Keratinocyte (primary cell): ENCODE results near the gene ARL3. TPM values are rescaled to one million over a fixed set of nuclear protein-coding genes. Genes with fewer than 3 reads are reported as not detected.

Source experiments
- DNase-seq: peaks from one replicate; pipeline ENCODE4 v3.0.0-alpha.2; 2011; ENCODE audit warnings: low read depth, missing footprints, low spot score
- FAIRE-seq: peaks from 2 replicates; lab custom pipeline; 2011; peaks lifted over from hg19 to GRCh38; lab: Jason Lieb, UNC
- H2AFZ ChIP-seq: 2 replicates; pipeline ENCODE4 v1.6.0; 2012; ENCODE audit warnings: low read length, control low read depth, inconsistent platforms; ENCODE audit not compliant: control insufficient read depth
- H3K27ac ChIP-seq: 2 replicates; pipeline ENCODE4 v1.5.1; 2011; ENCODE audit warnings: low read length; ENCODE audit not compliant: control insufficient read depth, insufficient read depth
- H3K27me3 ChIP-seq: 3 replicates; pipeline ENCODE4 v1.6.0; 2011; ENCODE audit warnings: low read length; ENCODE audit not compliant: control insufficient read depth, insufficient read depth; ENCODE audit errors: extremely low read depth
- H3K36me3 ChIP-seq, 2 experiments: 2 replicates in 1 of 2; 3 replicates in 1 of 2; pipeline ENCODE4 v1.5.1; 2011; ENCODE audit warnings: low read length in 2 of 2, mild to moderate bottlenecking in 1 of 2; ENCODE audit not compliant: control insufficient read depth in 2 of 2, insufficient read depth in 2 of 2; ENCODE audit errors: extremely low read depth in 1 of 2
- H3K4me1 ChIP-seq: 3 replicates; pipeline ENCODE4 v1.5.1; 2011; ENCODE audit warnings: low read length; ENCODE audit not compliant: control insufficient read depth, insufficient read depth; ENCODE audit errors: extremely low read depth
- H3K4me2 ChIP-seq: 3 replicates; pipeline ENCODE4 v1.6.0; 2011; ENCODE audit warnings: low read depth, low read length; ENCODE audit not compliant: control insufficient read depth, insufficient read depth; ENCODE audit errors: extremely low read depth
- H3K4me3 ChIP-seq, 3 experiments: fragments of 200-600 bp in 1 of 3; sonication (generic) in 1 of 3; 2 replicates in 2 of 3; 3 replicates in 1 of 3; pipeline ENCODE4 v1.5.1; 2011 to 2016; ENCODE audit warnings: low read length in 3 of 3, mild to moderate bottlenecking in 3 of 3, control low read depth in 2 of 3, inconsistent platforms in 1 of 3, low read depth in 1 of 3, mixed read lengths in 1 of 3, mixed run types in 1 of 3, moderate library complexity in 1 of 3; ENCODE audit not compliant: control insufficient read depth in 2 of 3, insufficient read depth in 2 of 3; ENCODE audit errors: extremely low read depth in 1 of 3
- H3K79me2 ChIP-seq: 2 replicates; pipeline ENCODE4 v1.6.0; 2012; ENCODE audit warnings: low read length; ENCODE audit not compliant: control insufficient read depth, insufficient read depth
- H3K9ac ChIP-seq: 3 replicates; pipeline ENCODE4 v1.6.0; 2011; ENCODE audit warnings: low read length; ENCODE audit not compliant: control insufficient read depth, insufficient read depth; ENCODE audit errors: extremely low read depth
- H3K9me1 ChIP-seq: 3 replicates; pipeline ENCODE4 v1.6.0; 2011; ENCODE audit warnings: low read length; ENCODE audit not compliant: control insufficient read depth, insufficient read depth; ENCODE audit errors: extremely low read depth
- H3K9me3 ChIP-seq: 2 replicates; pipeline ENCODE4 v1.5.1; 2012; ENCODE audit warnings: low read depth, low read length; ENCODE audit not compliant: control insufficient read depth
- H4K20me1 ChIP-seq: 3 replicates; pipeline ENCODE4 v1.6.0; 2011; ENCODE audit warnings: low read length; ENCODE audit not compliant: control insufficient read depth, insufficient read depth; ENCODE audit errors: extremely low read depth
- EZH2 ChIP-seq: IDR thresholded peaks from one replicate; pipeline ENCODE4 v1.6.1; 2012; ENCODE audit warnings: inconsistent platforms, mild to moderate bottlenecking, low read length, moderate library complexity
- dilution Hi-C: fragments of 300-500 bp; cut with MboI; formaldehyde crosslinking; loops from one replicate; pipeline ENCODE4 v1.7.0; 2020; ENCODE audit warnings: low sequenced_read_pairs; ENCODE audit not compliant: extremely low pct_ligation_motif_present
- polyA plus RNA-seq, 5 experiments: library from polyadenylated mRNA; depleted of rRNA in 3 of 5; stranded (reverse) in 3 of 5; stranded (forward) in 1 of 5; unstranded in 1 of 5; fragments of >200 nt; gene quantifications; 1 replicate in 1 of 5; 2 replicates in 3 of 5; 3 replicates in 1 of 5; pipeline versions ENCODE4 v1.2.1 to v1.2.3, GENCODE V29; 2011 to 2012; ENCODE audit warnings: missing spikeins in 2 of 5, low read depth in 1 of 5, low replicate concordance in 1 of 5
- TF ChIP-seq, protein P1 (sequence below), 3 experiments: IDR thresholded peaks in 1 of 3; conservative IDR thresholded peaks in 1 of 3; optimal IDR thresholded peaks in 1 of 3; 2 replicates in 2 of 3; 3 replicates in 1 of 3; pipeline versions ENCODE3 to v1.5.1; 2011; ENCODE audit warnings: low read length in 3 of 3, mild to moderate bottlenecking in 3 of 3, moderate library complexity in 2 of 3, control low read depth in 1 of 3, inconsistent platforms in 1 of 3; ENCODE audit not compliant: insufficient read depth in 2 of 3; ENCODE audit errors: extremely low read depth in 1 of 3

The ARL3 gene
- polyA plus RNA-seq, 1 donor (not counting 4 experiments of a cell fraction or from before 2014, with no cell fraction given) = 10.7 TPM

DNA sequence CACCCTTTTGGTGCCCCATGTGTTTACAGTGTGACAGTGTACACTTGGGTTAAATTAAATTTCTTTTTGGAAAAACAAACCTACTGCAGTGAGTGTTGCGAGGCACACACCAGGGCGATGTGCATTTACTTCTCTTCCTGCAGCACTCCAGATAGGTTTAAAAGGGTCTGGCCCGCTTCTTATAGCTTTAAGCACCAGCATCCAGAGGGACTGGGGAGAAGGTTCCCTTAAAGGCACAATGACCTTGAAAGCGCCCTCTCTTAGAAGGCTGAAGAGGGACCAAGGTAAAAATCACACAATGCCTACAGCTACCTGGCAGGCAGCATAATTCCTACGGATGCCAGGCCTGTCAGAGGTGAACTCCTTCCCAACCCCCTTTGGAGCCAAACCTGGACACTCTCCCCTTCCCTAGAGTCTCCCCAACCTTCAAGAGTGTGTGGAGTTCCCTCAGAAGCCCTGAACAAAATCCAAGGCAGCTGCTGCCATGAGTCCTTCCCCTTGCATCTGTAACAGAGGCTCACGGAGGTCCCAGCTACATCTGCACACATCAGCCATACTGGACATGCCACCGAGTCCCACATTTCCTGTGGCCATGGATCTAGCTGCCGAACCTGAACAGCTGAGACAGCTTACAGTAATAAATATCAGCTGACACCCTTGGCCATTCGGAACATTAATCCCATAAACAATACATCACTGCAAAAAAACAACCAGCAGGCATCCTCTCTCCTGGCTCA lies 36.7 kb downstream of the ARL3 start:
- no peak overlapping the region for H3K9ac ChIP-seq
- TF ChIP-seq, protein P1, sequence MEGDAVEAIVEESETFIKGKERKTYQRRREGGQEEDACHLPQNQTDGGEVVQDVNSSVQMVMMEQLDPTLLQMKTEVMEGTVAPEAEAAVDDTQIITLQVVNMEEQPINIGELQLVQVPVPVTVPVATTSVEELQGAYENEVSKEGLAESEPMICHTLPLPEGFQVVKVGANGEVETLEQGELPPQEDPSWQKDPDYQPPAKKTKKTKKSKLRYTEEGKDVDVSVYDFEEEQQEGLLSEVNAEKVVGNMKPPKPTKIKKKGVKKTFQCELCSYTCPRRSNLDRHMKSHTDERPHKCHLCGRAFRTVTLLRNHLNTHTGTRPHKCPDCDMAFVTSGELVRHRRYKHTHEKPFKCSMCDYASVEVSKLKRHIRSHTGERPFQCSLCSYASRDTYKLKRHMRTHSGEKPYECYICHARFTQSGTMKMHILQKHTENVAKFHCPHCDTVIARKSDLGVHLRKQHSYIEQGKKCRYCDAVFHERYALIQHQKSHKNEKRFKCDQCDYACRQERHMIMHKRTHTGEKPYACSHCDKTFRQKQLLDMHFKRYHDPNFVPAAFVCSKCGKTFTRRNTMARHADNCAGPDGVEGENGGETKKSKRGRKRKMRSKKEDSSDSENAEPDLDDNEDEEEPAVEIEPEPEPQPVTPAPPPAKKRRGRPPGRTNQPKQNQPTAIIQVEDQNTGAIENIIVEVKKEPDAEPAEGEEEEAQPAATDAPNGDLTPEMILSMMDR (optimal IDR thresholded peaks at IDR 0.05 in 1 of 3, IDR thresholded peaks at IDR 0.05 in 1 of 3, conservative IDR thresholded peaks at IDR 0.05 in 1 of 3; ENCODE audit: extremely low read depth in 1 of 3, insufficient read depth in 2 of 3, low read length in 3 of 3) = no peak
- no peak for TF ChIP-seq EZH2

DNA sequence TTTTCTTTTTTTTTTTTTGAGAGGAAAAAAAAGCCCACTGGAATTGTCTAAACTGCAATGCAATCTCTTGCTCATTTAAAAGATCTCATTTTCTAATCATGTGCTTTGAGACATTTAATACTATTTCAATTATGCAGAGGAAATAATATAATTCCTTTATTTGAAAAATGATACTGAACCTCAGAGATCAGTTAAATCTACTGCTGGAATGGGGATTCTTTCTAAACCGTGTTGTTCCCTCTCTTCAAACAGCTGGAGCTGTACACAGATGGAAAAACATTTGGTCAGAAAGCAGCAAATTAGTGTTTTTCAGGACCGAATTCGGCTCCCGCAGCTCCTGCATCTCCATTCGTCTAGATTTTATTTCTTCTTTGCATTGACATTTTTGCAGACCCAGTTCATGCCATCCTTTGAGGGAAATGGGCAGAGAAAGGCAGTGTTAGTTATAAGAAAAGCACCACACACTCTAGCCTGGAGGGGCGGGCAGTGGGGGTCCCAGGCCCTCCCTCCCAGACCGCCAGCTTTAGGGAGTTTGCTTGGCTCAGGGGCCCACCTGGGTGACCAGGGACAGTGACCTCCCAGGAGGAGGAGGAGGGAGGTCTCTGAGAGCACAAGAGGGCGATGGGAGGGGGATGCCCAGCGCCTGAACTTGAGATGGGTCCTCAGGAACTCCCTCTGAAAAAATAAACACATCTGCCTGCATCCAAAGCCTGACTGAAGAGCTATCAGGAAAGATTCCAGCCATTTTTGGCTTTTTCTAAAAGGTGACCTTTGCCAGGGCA lies 37.5 kb downstream of the ARL3 start:
- dilution Hi-C loops = no loop called here

More for the DNA sequence above, 36.7 kb downstream of the ARL3 start:
- no peaks in the 10 kb centered on the region for H3K79me2 ChIP-seq
- dilution Hi-C loops = no loop called here
- H3K9me3 ChIP-seq = no peaks in the 10 kb centered on the region
- FAIRE-seq (no peak), DNase-seq (no peak)
- H4K20me1 ChIP-seq = no peaks in the 10 kb centered on the region
- H3K9me1 ChIP-seq = no peaks in the 10 kb centered on the region
- peaks cover 23% of the 10 kb centered on the region for H3K4me1 ChIP-seq
- no peak overlapping the region for H3K4me2 ChIP-seq
- no peak overlapping the region for H3K27ac ChIP-seq
- H3K27me3 ChIP-seq = no peaks in the 10 kb centered on the region
- peaks cover 0 to 3% of the 10 kb centered on the region in 2 experiments for H3K36me3 ChIP-seq
- H2AFZ ChIP-seq = no peak overlapping the region
- no peak overlapping the region for H3K4me3 ChIP-seq

More for the DNA sequence above, 37.5 kb downstream of the ARL3 start:
- Histone ChIP-seq H3K27me3 (no peaks in the 10 kb centered on the region), H2AFZ (no peak overlapping the region), H3K36me3 (peaks cover 0 to 2% of the 10 kb centered on the region in 2 experiments), H3K9ac (no peak overlapping the region), H3K9me3 (no peaks in the 10 kb centered on the region), H3K4me1 (peaks cover 23% of the 10 kb centered on the region), H3K4me2 (no peak overlapping the region), H3K27ac (no peak overlapping the region), H3K79me2 (no peaks in the 10 kb centered on the region), H3K9me1 (no peaks in the 10 kb centered on the region), H3K4me3 (no peak overlapping the region), H4K20me1 (no peaks in the 10 kb centered on the region)
- FAIRE-seq (no peak), DNase-seq (no peak)
- TF ChIP-seq, protein P1 (optimal IDR thresholded peaks at IDR 0.05 in 1 of 3, IDR thresholded peaks at IDR 0.05 in 1 of 3, conservative IDR thresholded peaks at IDR 0.05 in 1 of 3; ENCODE audit: extremely low read depth in 1 of 3, insufficient read depth in 2 of 3, low read length in 3 of 3) = no peak
- no peak for TF ChIP-seq EZH2
